Pancreas (tissue), 10 donors: Measurements from ENCODE around the gene MYL6. TPM values are rescaled to one million over a fixed set of nuclear protein-coding genes. Genes with fewer than 3 reads are reported as not detected.

Source experiments
- ATAC-seq, 4 donors: fragments of 200-7000 bp; cut with Tn5 transposase; one replicate each; pipeline versions ENCODE4 v1.8.0 to v1.9.1; 2020; ENCODE audit warnings: mild to moderate bottlenecking in 4 of 4, moderate library complexity in 4 of 4
- DNase-seq, 6 donors: peaks; one replicate each; pipeline ENCODE4 v3.0.0-alpha.2; 2020
- FAIRE-seq: peaks from 2 replicates; lab custom pipeline; 2012; peaks lifted over from hg19 to GRCh38; lab: Jason Lieb, UNC
- H3K27ac ChIP-seq, 4 donors: fragments of 200-600 bp; sonication (generic); 1 replicate in 3 of 4; 2 replicates in 1 of 4; pipeline versions ENCODE4 v1.5.0 to v1.8.0; 2020
- H3K27me3 ChIP-seq, 4 donors: fragments of 200-600 bp; one replicate each; pipeline ENCODE4 v1.8.0; 2021
- H3K36me3 ChIP-seq, 3 donors: fragments of 200-600 bp; sonication (generic) in 1 of 3; one replicate each; pipeline versions ENCODE4 v1.5.0 to v1.8.0; 2020 to 2021
- H3K4me1 ChIP-seq, 3 donors: fragments of 200-600 bp; one replicate each; pipeline ENCODE4 v1.8.0; 2021
- H3K4me3 ChIP-seq, 4 donors: fragments of 200-600 bp; sonication (generic) in 2 of 4; one replicate each; pipeline versions ENCODE4 v1.5.0 to v1.8.0; 2020 to 2021
- H3K9me3 ChIP-seq, 4 donors: fragments of 200-600 bp; one replicate each; pipeline ENCODE4 v1.8.0; 2021
- WGBS, 2 donors: extraction: QIAGEN DNeasy Blood & Tissue Kit; methylation state at CpG; one replicate each; pipeline ENCODE4 v1.1.7; 2013; 5-methylcytosine and 5-hydroxymethylcytosine counted together
- intact Hi-C, 3 donors: fragments of 100-400 bp; cut with DNase I; formaldehyde crosslinking; loops; one replicate each; pipeline versions ENCODE4 v1.11.1 to v1.14.2; 2022
- polyA plus RNA-seq, 2 donors: library from polyadenylated mRNA; stranded (reverse); fragments of 200-250 nt; gene quantifications; one replicate each; pipeline ENCODE4 v1.2.3, GENCODE V29; 2013
- total RNA-seq, 6 donors: library from RNA; stranded (reverse); fragmentation: NEBNext Ultra II Directional in 4 of 6; extraction: Animal tissue kit (Norgen Biotek cat#: 25700) in 4 of 6; gene quantifications; one replicate each; pipeline versions ENCODE4 v1.2.1 to v1.2.4, GENCODE V29; 2021 to 2023
- TF ChIP-seq, protein P1 (sequence below), 4 donors: fragments of 200-600 bp; sonication (generic) in 3 of 4; IDR thresholded peaks; one replicate each; pipeline versions ENCODE4 v1.5.0 to v1.8.0; 2021; ENCODE audit warnings: antibody characterized with exemption in 4 of 4
- donor health status: healthy with polysubstance abuse.
- donor health status: DM: no; HTN: no; CAD: no; lungs with moderate emphysema.
- donor health status: DM: no; HTN: no; CAD: no.
- donor health status: control.
- donor health status: control.
- donor health status: Bipolar disorder and iron deficiency.
- donor health status: DM: yes; HTN: yes; CAD: no.
- donor health status: DM: no; HTN: no; CAD: no.
- donor health status: DM: no; HTN: no; CAD: no.
- donor health status: DM: yes; HTN: yes; CAD: no.

Gene MYL6
- total and polyA plus RNA-seq, 8 donors = 270 to 1,217 (median 512) TPM

DNA sequence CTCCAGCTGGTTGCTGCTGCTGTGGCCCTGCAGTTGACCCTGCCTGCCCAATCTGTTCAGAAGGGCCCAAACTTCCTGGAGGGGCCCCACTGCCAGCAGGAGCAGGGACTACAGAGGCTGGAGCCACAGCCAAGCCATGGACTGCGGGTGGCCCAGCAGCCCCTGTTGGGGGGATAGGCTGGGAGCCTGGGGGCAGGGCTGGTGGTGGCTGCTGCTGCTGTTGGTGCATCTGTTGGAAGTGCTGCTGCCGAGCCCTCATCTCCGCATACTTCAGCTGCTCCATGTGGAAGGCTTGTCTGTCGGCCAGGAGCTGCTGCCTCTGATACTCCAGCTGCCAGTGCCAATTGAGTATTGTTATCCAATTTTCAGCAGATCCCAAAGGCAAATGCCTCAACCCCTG, 7.2 kb downstream of the MYL6 start:
- DNase-seq = peak in 1 of 6 donors; percentile 62
- no peak for ATAC-seq
- no peaks in the 10 kb centered on the region for H3K27me3 ChIP-seq
- intact Hi-C loops = no loop called here
- peaks cover 0 to 90% (median 38%) of the 10 kb centered on the region in 3 donors for H3K36me3 ChIP-seq
- 82 to 90% methylated on average over 4 of the region's 4 CpGs for whole genome bisulfite sequencing, 2 donors
- H3K4me1 ChIP-seq = peaks cover 8 to 12% (median 10%) of the 10 kb centered on the region in 3 donors
- H3K9me3 ChIP-seq = no peaks in the 10 kb centered on the region
- H3K27ac ChIP-seq = no peak overlapping the region
- TF ChIP-seq, protein P1, sequence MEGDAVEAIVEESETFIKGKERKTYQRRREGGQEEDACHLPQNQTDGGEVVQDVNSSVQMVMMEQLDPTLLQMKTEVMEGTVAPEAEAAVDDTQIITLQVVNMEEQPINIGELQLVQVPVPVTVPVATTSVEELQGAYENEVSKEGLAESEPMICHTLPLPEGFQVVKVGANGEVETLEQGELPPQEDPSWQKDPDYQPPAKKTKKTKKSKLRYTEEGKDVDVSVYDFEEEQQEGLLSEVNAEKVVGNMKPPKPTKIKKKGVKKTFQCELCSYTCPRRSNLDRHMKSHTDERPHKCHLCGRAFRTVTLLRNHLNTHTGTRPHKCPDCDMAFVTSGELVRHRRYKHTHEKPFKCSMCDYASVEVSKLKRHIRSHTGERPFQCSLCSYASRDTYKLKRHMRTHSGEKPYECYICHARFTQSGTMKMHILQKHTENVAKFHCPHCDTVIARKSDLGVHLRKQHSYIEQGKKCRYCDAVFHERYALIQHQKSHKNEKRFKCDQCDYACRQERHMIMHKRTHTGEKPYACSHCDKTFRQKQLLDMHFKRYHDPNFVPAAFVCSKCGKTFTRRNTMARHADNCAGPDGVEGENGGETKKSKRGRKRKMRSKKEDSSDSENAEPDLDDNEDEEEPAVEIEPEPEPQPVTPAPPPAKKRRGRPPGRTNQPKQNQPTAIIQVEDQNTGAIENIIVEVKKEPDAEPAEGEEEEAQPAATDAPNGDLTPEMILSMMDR (IDR thresholded peaks at IDR 0.05) = no peak
- no peak for FAIRE-seq
- H3K4me3 ChIP-seq = no peak overlapping the region

DNA sequence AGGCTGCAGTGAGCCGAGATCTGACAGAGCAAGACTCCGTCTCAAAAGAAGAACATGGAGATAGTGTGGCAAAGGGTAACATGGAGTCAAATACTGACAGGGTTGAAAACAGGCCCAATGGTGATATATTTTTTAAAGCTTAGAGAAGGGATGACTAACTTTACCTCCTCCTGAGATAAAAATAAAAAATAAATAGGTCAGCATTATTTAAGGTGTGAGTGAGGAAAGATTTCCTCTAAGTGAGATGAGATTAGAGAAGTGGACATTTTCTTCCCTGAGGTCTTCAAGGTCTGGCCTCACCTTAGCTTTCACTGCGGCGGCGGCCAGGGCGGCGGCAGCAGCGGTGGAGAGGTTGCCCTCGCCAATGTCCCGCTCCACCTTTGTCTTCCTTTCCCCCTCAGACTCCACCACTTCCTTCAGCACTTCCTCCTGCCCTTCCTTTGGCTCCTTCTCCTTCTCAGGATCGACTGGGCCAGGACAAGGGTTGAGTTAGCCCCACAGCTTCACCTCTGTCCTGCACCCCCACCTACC, 11.1 kb downstream of the MYL6 start:
- H3K27me3 ChIP-seq = no peaks in the 10 kb centered on the region
- TF ChIP-seq, protein P1 (IDR thresholded peaks at IDR 0.05) = no peak

DNA sequence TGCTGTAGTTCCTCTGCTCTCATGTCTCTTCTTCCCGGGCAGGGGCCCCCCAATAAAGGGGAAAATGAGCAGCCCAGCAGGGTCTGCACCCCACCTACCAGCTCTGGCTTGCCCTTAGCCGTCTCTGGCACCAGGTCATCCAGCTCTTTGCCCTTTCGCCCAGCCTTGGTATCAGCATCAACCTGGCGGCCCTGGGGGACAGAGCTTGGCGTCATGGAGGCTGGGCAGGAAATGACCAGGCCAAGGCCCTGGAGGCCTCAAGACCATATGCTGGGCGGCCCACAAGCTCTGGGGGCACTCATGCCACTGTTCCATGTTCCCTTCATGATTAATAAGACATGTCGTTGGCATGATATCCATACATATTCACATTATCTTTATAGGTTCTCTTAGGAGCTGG, 14.7 kb downstream of the MYL6 start:
- no peak for ATAC-seq
- no peaks in the 10 kb centered on the region for H3K27me3 ChIP-seq
- no peak overlapping the region for H3K27ac ChIP-seq
- intact Hi-C loops = no loop called here
- H3K4me3 ChIP-seq = no peak overlapping the region
- no peak for DNase-seq
- H3K36me3 ChIP-seq = peaks cover 7 to 92% (median 52%) of the 10 kb centered on the region in 3 donors
- FAIRE-seq = no peak
- TF ChIP-seq, protein P1 (IDR thresholded peaks at IDR 0.05) = no peak
- no peaks in the 10 kb centered on the region for H3K4me1 ChIP-seq
- 89 to 91% methylated on average over 7 of the region's 7 CpGs for WGBS, 2 donors
- no peaks in the 10 kb centered on the region for H3K9me3 ChIP-seq

More for the DNA sequence above, 11.1 kb downstream of the MYL6 start:
- DNase-seq = no peak
- WGBS, 2 donors = 93 to 95% methylated on average over 11 of the region's 11 CpGs
- Histone ChIP-seq H3K4me3 (no peak overlapping the region), H3K27ac (no peak overlapping the region), H3K4me1 (no peaks in the 10 kb centered on the region), H3K36me3 (peaks cover 7 to 92% (median 52%) of the 10 kb centered on the region in 3 donors), H3K9me3 (no peaks in the 10 kb centered on the region)
- ATAC-seq = no peak
- intact Hi-C loops = no loop called here
- no peak for FAIRE-seq

DNA sequence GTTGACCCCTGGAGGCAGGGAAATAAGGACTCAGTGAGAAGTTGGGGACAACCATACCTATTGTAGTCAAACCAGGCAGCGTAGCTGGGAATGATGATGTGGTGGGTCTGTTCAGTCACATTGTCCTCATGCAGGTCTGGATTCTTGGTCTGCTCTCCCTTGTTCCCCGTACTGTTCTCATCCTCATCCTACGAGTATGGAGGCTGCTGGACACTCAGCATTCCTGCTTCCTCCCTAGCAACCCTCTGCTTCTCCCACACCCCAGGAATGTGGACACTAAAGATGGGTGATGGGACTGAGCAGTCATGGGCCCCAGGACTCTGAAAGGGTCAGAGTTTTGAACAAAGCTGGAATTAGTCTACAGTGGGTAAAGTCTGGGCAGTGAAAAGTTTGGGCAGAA, 20.2 kb downstream of the MYL6 start:
- FAIRE-seq (no peak), ATAC-seq (no peak), DNase-seq (no peak)
- Histone ChIP-seq H3K27ac (no peak overlapping the region), H3K4me1 (no peaks in the 10 kb centered on the region), H3K36me3 (peaks cover 7 to 93% (median 41%) of the 10 kb centered on the region in 3 donors), H3K9me3 (no peaks in the 10 kb centered on the region), H3K4me3 (no peak overlapping the region), H3K27me3 (no peaks in the 10 kb centered on the region)
- intact Hi-C loops = no loop called here
- TF ChIP-seq, protein P1 (IDR thresholded peaks at IDR 0.05) = no peak
- WGBS, 2 donors = 82 to 94% methylated on average over 3 of the region's 3 CpGs

DNA sequence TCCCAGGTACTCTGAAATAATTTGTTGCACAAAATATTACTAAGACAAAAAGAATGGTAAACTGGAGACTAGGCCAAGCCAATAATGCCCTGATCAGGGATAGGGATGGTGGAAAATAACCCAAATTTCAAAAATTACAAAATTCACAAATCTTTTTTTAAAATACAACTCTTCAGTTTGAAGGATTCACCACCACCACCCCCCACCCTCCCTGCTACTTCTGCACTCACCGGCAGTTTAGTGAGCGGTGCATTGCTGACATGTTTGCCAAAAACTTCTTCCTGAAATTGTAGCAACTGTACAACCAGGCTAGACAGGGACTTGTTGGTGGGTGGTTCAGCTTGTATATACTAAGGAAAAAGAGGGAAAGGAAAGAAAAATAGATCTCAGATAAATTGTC, 28.8 kb downstream of the MYL6 start:
- TF ChIP-seq, protein P1 (IDR thresholded peaks at IDR 0.05) = no peak
- intact Hi-C loops = loop anchor here in 1 of 3 donors (5.0 kb wide), 1 partner anchor 65 kb away; no protein-coding TSS in a partner anchor
- Histone ChIP-seq H3K9me3 (no peaks in the 10 kb centered on the region), H3K27ac (no peak overlapping the region), H3K36me3 (peaks cover 3 to 33% (median 6%) of the 10 kb centered on the region in 3 donors), H3K4me3 (no peak overlapping the region), H3K27me3 (no peaks in the 10 kb centered on the region), H3K4me1 (peaks cover 5 to 12% (median 10%) of the 10 kb centered on the region in 3 donors)
- DNase-seq = no peak
- FAIRE-seq = no peak
- WGBS, 2 donors = 46 to 51% methylated on average over 2 of the region's 2 CpGs
- no peak for ATAC-seq
